ENCODE results near the gene APBA2.

APBA2 gene

DNA sequence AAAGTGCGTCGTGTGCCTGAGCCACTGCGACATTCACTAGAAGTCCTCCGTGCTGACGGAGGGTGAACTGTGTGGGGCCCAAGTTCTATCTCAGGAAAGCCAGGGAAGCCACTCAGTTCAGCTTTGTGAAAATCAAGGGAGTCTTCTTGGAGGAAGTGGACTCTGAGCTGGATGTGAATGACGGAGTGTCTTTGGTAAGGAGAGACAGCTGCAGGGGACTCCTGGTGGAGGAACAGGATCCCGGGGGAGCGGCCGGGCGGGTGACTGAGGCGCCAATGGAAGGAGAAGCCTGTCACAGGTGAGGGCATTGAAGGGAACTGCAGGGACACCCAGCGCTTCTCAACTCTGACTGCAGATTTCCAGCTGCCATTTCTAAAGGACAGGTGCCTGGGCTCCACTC lies 75.6 kb downstream of the APBA2 start:
- DNase-seq = no peak

- no peak for DNase-seq
These were observed 77.3 kb downstream of the APBA2 start for GRCh38 chr15:28962851-28963710.

DNA sequence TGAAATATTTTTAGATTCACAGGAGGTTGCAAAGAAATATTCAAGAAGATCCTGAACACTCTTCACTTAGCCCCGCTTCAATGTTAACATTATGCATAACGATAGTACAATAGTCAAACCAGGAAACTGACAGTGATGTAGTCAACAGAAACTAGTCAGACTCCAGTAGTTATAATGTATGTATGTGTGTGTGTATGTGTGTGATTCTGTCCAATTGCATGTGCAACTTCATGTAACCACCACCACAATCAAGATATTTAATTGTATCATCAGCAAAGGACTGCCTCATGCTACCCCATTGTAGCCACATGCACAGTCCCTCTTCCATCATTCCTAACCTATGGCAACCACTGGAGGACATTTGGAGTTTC lies 77.9 kb downstream of the APBA2 start:
- DNase-seq = no peak

DNA sequence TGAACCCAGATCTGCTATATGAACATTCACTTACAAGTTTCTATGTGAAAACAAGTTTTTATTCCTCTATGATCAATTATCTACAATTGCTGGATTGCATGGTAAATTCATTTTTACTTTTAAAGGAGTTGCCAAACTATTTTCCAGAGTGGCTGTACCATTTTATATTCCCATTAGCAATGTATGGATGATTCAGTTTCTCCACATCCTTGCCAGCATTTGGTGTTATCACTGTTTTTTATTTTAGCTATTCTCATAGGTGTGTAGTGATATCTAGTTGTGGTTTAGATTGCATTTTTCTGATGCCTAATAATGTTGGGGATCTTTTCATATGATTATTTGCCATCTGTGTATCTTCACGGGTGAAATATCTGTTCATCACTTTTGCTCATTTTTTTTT lies 78.3 kb downstream of the APBA2 start:
- no peak for DNase-seq

GRCh38 chr15:28967066-28967465 lies 81.3 kb downstream of the APBA2 start:
- no peak for DNase-seq

GRCh38 chr15:28967990-28968389 lies 82.2 kb downstream of the APBA2 start:
- DNase-seq = no peak

DNA sequence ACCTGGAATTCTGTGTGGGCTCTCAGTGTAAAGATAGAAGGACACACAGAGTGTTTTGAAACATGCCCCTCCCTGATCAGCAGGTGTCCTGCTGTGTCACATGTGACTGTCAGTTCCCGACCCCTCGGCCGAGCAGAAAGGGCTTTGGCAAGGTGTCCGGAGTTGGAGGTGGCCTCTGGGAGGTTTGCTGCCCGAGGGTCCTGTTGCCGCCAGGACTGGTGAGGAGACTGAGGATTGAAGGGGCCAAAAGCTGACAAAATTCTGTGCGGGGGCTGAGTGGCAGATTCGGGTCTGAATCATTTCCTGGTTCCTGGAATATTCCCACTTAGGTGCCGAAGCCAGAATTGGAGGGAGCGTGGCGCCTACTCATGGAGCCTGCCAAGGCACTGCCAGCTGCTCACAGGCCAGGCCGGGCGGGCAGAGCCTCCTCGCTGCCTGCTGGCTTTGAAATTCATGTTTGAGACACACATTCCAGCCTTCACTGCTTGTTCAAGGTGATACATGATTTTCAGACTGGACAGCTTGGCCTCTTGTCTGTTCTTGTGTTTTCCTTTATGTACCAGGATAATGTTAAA lies 83.8 kb downstream of the APBA2 start:
- no peak for DNase-seq

GRCh38 chr15:28974142-28974541 lies 88.4 kb downstream of the APBA2 start:
- DNase-seq = no peak

- peak; percentile 58 to 74 for DNase-seq
These were observed 90.0 kb downstream of the APBA2 start for GRCh38 chr15:28975766-28976179.

DNA sequence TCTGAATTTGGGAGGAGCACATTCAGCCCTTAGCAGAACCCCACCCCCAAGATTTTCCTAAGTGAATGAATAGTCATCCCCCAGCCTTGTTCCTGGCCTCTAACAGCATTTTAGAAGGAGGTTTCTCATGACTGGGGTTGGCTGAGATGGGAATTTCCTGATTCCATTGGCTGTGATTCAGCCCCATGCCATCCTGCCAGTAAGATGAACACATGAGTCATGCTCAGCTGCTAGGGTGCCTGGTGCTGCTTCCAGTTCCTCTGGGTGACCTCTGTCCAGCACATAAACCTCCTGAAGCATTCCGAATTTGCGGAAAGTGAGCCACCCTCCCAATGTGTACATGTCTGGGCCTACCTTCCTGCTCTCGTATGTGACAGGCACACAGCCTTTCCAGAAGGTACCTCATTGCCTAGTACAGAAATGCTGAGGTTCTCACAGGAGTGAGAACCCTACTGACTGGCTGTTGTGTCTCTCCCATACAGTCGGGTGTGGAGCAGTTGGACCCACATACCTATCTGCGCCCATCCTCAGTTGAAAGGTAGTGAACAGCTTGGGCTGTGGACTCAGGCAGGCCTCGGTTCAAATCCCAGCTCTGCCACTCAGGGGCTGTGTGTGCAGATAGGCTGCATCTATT lies 91.7 kb downstream of the APBA2 start:
- DNase-seq = no peak

DNA sequence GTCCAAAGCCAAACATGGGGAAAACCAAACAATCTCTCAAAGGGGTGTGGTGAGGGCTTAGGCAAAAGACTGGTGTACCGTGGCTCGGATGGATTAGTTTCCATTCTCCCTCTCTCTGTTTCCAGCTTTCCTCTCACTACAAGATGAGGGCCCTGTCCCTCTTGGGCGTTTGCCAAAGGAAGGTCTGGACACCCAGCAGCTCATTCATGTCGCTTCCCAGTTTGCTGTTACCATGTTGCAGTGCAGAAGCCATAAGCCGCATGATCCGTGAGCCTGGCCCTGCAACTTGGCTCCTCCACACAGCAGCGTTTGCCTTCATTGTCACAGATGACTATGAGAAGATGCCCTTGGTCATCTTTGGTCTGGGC lies 92.2 kb downstream of the APBA2 start:
- no peak for DNase-seq

- DNase-seq = no peak
These were observed 92.9 kb downstream of the APBA2 start for GRCh38 chr15:28978661-28979060.

DNA sequence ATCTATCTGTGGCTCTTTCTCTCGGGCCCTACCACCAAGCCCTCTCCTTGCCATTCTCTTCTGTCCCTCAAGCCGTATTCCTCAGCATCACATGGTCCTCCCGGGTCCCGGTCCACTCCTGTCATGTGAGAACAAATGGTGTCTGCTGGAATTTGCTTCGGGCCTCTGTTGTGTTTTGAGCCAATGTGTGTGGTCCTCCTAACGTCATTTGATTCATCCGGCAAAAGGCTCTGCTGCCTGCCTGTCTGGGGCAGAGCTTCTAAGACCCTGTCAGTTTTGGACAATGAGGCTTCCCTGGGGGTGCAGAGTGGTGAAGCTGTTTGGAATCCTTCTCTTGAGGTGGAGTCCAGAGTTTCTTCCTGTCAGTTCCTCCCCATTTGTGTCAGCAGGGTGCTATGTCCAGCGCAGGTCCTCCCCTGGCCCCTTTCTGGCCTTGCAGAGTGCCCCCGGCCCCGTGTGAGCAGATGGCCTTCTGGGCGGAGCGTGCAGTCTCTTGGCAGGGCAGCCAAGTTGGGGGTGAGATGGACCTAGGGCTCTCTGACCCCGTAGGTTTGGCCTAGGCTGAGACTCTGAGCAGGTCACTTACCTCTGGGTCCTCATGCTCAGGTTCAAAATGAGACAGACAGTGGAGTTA lies 93.6 kb downstream of the APBA2 start:
- DNase-seq = no peak

DNA sequence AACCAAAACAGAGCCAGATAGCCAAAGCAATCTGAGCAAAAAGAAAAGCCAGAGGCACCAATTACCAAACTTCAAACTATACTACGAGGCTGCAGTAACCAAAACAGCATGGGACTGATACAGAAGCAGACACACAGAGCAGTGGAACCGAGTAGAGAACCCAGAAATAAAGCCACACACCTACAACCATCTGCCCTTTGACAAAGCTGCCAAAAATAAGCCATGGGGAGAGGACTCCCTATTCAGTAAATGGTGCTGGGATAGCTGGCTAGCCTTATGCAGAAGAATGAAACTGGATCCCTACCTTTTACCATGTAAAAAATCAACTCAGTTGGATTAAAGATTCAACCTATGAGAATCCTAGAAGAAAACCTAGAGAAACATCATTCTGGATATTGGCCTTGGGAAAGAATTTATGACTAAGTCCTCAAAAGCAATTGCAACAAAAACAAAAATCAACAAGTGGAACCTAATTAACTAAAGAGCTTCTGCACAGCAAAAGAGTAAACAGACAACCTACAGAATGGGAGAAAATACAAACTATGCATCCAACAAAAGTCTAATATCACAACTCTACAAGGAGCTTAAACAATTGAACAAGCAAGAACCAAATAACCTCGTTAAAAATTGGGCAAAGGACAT lies 95.1 kb downstream of the APBA2 start:
- DNase-seq = no peak

GRCh38 chr15:28981351-28981720 lies 95.6 kb downstream of the APBA2 start:
- no peak for DNase-seq

GRCh38 chr15:28981921-28982320 lies 96.1 kb downstream of the APBA2 start:
- no peak for DNase-seq

GRCh38 chr15:28982886-28983285 lies 97.1 kb downstream of the APBA2 start:
- no peak for DNase-seq

DNA sequence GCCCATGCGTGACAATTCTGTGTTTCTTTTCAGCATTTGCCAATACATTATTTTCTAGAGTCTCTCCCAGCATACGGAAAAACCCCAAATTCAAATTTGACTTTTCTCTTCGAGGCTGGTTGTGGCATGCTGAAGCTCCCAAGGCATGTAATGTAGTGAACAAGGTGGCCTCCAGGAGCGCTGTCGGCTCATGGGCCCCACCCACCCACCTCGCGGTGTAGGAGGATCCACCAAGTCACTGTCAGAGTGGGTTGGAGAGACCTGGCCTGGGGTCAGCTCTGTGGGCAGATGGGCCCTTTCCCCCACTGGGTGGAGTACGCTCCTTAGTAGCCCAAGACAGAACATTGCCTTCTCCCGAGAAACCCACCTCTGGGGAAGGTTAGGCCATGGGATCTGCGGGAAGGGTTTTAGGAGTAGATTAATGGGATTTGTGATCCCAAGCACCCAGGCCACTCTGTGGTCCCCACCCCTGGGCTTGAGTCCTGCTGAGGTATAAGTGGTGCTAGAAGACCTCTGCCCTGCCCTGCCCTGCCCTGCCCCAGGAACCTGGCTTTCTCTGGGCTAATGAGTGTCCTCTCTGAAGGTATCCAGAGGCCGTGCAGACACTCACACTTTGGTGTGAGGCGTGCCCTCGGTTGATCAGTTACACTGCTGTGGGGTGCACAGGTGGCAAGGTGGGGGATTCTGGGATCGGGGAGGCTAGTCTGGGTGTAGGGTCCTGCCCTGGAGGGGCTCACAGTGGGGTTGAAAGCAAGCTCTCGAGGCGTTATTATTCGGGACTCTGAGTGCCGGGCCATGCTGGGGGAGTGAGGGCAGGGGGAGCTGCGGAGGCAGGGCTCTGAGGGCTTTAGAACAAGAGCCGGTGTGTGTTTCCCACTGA lies 97.9 kb downstream of the APBA2 start:
- no peak for DNase-seq

- peak in 1 of 2 experiments; percentile 23 for DNase-seq
These were observed 98.9 kb downstream of the APBA2 start for GRCh38 chr15:28984421-28985315.

DNA sequence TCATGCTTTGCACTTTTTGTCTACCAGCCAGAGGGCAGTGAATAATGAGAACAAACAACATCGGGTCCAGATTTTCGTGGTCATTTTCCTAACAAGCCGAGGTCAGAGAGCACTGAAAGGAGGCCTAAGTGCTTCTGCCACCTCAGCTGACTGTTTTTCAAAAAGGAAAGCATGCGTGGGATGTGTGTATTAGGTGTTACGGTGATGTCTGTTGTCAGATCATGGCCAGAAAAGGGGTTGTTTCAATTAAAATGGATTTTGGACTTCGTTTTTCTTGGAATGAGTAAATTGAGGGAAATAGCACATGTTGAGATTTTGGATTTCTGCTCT lies 99.5 kb downstream of the APBA2 start:
- DNase-seq = no peak

DNA sequence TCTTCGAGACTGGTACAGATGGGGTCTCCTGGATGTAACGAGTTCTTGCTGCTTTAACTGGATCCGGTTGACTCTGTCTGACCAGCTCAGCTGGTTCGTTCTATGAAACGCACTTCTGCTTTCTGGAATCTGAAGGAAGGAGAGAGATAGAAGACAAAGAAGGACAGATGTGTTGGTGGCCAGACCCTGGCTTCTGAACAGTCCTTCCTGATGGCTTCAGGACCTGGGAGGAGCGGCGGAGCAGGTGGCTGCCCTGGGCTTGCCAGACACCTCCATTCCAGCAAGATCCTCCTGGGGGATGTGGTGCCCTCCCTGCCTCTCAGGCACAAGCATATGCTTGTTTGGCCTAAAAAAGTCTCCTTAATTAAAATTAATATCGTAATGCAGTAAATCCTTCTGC lies 99.9 kb downstream of the APBA2 start:
- DNase-seq = no peak

All from activated CD4-positive, alpha-beta T cell treated with anti-CD3 and anti-CD28 coated beads, Interleukin-2, amount 50 U/mL, for 48 hours (primary cell).